Measurements from ENCODE around the gene ABRACL.

ABRACL gene

GRCh38 chr6:139027620-139028182, 844 bp upstream of the ABRACL start:
- H3K27me3 ChIP-seq (ENCODE audit: control insufficient read depth, insufficient read depth, low read length), result no peaks in the 10 kb centered on the region
- peak overlapping the region; percentile 92 for H3K4me3 ChIP-seq (ENCODE audit: low read depth, low read length)
- H3K79me2 ChIP-seq, result no peaks in the 10 kb centered on the region
- TF ChIP-seq, protein P1, sequence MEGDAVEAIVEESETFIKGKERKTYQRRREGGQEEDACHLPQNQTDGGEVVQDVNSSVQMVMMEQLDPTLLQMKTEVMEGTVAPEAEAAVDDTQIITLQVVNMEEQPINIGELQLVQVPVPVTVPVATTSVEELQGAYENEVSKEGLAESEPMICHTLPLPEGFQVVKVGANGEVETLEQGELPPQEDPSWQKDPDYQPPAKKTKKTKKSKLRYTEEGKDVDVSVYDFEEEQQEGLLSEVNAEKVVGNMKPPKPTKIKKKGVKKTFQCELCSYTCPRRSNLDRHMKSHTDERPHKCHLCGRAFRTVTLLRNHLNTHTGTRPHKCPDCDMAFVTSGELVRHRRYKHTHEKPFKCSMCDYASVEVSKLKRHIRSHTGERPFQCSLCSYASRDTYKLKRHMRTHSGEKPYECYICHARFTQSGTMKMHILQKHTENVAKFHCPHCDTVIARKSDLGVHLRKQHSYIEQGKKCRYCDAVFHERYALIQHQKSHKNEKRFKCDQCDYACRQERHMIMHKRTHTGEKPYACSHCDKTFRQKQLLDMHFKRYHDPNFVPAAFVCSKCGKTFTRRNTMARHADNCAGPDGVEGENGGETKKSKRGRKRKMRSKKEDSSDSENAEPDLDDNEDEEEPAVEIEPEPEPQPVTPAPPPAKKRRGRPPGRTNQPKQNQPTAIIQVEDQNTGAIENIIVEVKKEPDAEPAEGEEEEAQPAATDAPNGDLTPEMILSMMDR (IDR thresholded peaks at IDR 0.05), result no peak
- no peaks in the 10 kb centered on the region for H3K4me1 ChIP-seq
- no peaks in the 10 kb centered on the region for H3K9me3 ChIP-seq (ENCODE audit: control insufficient read depth, low read length)
- H3K27ac ChIP-seq, result no peak overlapping the region
- no peaks in the 10 kb centered on the region for H3K36me3 ChIP-seq (ENCODE audit: control insufficient read depth, insufficient read depth, low read length)
- peak overlapping the region; percentile 60 for H2AFZ ChIP-seq
- no peak overlapping the region for H3K9ac ChIP-seq
- peak overlapping the region; percentile 91 for H3K4me2 ChIP-seq (ENCODE audit: low read length)

- TF ChIP-seq, protein P1 (IDR thresholded peaks at IDR 0.05), result no peak
Observed at GRCh38 chr6:139028215-139028657, 309 bp upstream of the ABRACL start.

GRCh38 chr6:139029470-139030227, 1.1 kb downstream of the ABRACL start:
- Histone ChIP-seq H3K4me1 (no peaks in the 10 kb centered on the region), H3K27me3 (ENCODE audit: control insufficient read depth, insufficient read depth, low read length) (no peaks in the 10 kb centered on the region), H3K79me2 (no peaks in the 10 kb centered on the region), H3K9ac (no peak overlapping the region), H3K27ac (no peak overlapping the region), H3K36me3 (ENCODE audit: control insufficient read depth, insufficient read depth, low read length) (no peaks in the 10 kb centered on the region), H3K4me3 (ENCODE audit: low read depth, low read length) (peak overlapping the region; percentile 92), H2AFZ (peak overlapping the region; percentile 60), H3K4me2 (ENCODE audit: low read length) (peak overlapping the region; percentile 91), H3K9me3 (ENCODE audit: control insufficient read depth, low read length) (no peaks in the 10 kb centered on the region)
- TF ChIP-seq, protein P1 (IDR thresholded peaks at IDR 0.05), result no peak

More at GRCh38 chr6:139028215-139028657, 309 bp upstream of the ABRACL start:
- Histone ChIP-seq H3K4me3 (ENCODE audit: low read depth, low read length) (peak overlapping the region; percentile 92), H3K27me3 (ENCODE audit: control insufficient read depth, insufficient read depth, low read length) (no peaks in the 10 kb centered on the region), H3K36me3 (ENCODE audit: control insufficient read depth, insufficient read depth, low read length) (no peaks in the 10 kb centered on the region), H3K27ac (no peak overlapping the region), H3K9me3 (ENCODE audit: control insufficient read depth, low read length) (no peaks in the 10 kb centered on the region), H3K4me1 (no peaks in the 10 kb centered on the region), H3K4me2 (ENCODE audit: low read length) (peak overlapping the region; percentile 91), H3K79me2 (no peaks in the 10 kb centered on the region), H3K9ac (no peak overlapping the region), H2AFZ (peak overlapping the region; percentile 60)

DNA sequence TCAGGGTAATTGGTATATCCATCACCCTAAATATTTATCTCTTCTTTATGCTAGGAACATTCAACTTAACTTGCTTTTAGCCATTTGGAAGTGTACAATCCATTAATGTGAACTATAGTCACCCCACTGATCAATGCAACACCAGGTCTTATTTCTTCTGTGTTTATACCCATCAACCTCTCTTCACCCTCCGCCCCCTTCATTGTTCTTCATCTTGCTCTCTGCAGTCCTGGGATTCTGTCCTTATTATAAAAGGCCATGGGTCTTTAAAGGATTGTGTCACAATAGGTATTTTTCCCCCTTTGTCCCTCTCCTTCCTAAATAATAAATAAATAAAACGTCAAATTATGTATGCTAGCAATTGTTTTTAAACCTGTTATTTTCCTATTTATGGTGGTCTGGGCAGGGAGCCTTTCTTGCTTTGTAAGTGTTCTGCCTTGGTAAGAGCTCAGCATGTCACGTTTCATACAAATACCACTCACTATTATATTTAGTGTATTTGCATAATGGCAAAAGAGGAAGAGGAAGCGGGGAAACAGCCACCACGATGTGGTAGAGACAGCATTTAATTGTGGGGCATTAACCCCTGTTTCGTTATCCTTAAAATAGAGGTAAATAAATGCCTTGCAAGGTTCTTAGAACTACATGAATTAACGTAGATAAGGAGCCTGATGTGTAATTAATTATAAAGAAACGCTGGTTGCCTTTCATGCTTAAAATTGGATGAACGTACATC, 1.9 kb downstream of the ABRACL start:
- H3K9me3 ChIP-seq (ENCODE audit: control insufficient read depth, low read length), result no peaks in the 10 kb centered on the region
- H3K36me3 ChIP-seq (ENCODE audit: control insufficient read depth, insufficient read depth, low read length), result no peaks in the 10 kb centered on the region
- no peaks in the 10 kb centered on the region for H3K4me1 ChIP-seq
- no peaks in the 10 kb centered on the region for H3K27me3 ChIP-seq (ENCODE audit: control insufficient read depth, insufficient read depth, low read length)
- peak overlapping the region; percentile 91 for H3K4me2 ChIP-seq (ENCODE audit: low read length)
- peak overlapping the region; percentile 20 for H2AFZ ChIP-seq
- no peaks in the 10 kb centered on the region for H3K79me2 ChIP-seq
- TF ChIP-seq, protein P1 (IDR thresholded peaks at IDR 0.05), result no peak
- no peak overlapping the region for H3K9ac ChIP-seq
- peak overlapping the region; percentile 92 for H3K4me3 ChIP-seq (ENCODE audit: low read depth, low read length)
- no peak overlapping the region for H3K27ac ChIP-seq
